Endothelial cell of umbilical vein (primary cell): ENCODE measurements around the gene DYRK1A.

Experiments
- CTCF ChIP-seq, 2 donors: IDR thresholded peaks; 1 replicate in 1 of 2; 2 replicates in 1 of 2; pipeline ENCODE4 v1.5.1; 2011; ENCODE audit warnings: low read length in 2 of 2, mild to moderate bottlenecking in 2 of 2, moderate library complexity in 2 of 2, control low read depth in 1 of 2, inconsistent platforms in 1 of 2, low read depth in 1 of 2; ENCODE audit not compliant: insufficient read depth in 1 of 2; ENCODE audit errors: extremely low read depth in 1 of 2
- EZH2 ChIP-seq: IDR thresholded peaks from 2 replicates; pipeline ENCODE4 v1.6.1; 2012; ENCODE audit warnings: borderline replicate concordance, low read depth, mild to moderate bottlenecking, moderate library complexity, low read length, inconsistent platforms; ENCODE audit not compliant: severe bottlenecking
- JUN ChIP-seq: IDR thresholded peaks from 2 replicates; pipeline ENCODE4 v1.6.1; 2011; ENCODE audit warnings: borderline replicate concordance, low read depth; ENCODE audit not compliant: insufficient read length, insufficient read depth
- POLR2A ChIP-seq: IDR thresholded peaks from 2 replicates; pipeline ENCODE4 v1.6.1; 2012; ENCODE audit warnings: low read depth, mild to moderate bottlenecking, control low read depth, low read length
- POLR2AphosphoS5 ChIP-seq: IDR thresholded peaks from 2 replicates; pipeline ENCODE4 v1.6.1; 2012; ENCODE audit warnings: low read depth, mild to moderate bottlenecking, control low read depth, low read length, moderate library complexity; ENCODE audit not compliant: insufficient read depth

- TF ChIP-seq POLR2A = no peak
- no peak for TF ChIP-seq CTCF (IDR thresholded peaks at IDR 0.05; ENCODE audit: extremely low read depth in 1 of 2, insufficient read depth in 1 of 2, low read depth in 1 of 2, low read length in 2 of 2)
- no peak for TF ChIP-seq EZH2
- TF ChIP-seq JUN = no peak
- TF ChIP-seq POLR2AphosphoS5 = no peak
Observed at GRCh38 chr21:37372951-37373350, 6.4 kb downstream of the DYRK1A start.
